GM12875 (cell line): ENCODE results near the gene C11orf86.

Source experiments
- H3K4me3 ChIP-seq: one replicate; pipeline ENCODE4 v1.5.1; 2011; ENCODE audit warnings: low read depth, low read length, control low read depth
- TF ChIP-seq, protein P1 (sequence below): IDR thresholded peaks from 2 replicates; pipeline ENCODE4 v1.5.1; 2011; ENCODE audit warnings: low read depth, mild to moderate bottlenecking, control low read depth, inconsistent platforms, low read length, moderate library complexity, borderline replicate concordance; ENCODE audit not compliant: insufficient read depth

The C11orf86 gene

DNA sequence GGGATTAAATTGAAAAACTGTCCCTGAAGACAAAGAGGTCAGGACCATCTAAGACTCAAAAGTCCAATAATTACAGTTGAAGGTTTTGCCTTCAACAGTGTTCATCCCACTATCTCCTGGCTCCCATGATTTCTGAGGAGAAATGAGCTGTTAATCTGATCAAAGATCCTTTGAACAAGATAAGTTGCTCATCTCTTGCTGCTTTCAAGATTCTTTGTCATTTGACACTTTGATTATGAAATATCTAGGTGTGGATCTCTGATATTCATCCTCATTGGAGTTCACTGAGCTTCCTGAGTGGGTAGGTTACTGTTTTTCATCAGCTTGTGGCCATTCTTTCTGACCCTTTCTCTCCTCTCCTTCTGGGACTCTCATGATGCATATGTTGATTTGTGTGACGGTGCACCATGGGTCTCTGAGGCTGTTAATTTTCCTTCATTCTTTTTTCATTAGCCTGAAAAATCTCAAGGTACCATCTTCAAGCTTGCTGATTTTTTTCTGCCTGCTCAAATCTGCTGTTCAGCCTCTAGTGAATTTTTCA is 37.8 kb upstream of the C11orf86 start:
- H3K4me3 ChIP-seq = no peak overlapping the region
- TF ChIP-seq, protein P1, sequence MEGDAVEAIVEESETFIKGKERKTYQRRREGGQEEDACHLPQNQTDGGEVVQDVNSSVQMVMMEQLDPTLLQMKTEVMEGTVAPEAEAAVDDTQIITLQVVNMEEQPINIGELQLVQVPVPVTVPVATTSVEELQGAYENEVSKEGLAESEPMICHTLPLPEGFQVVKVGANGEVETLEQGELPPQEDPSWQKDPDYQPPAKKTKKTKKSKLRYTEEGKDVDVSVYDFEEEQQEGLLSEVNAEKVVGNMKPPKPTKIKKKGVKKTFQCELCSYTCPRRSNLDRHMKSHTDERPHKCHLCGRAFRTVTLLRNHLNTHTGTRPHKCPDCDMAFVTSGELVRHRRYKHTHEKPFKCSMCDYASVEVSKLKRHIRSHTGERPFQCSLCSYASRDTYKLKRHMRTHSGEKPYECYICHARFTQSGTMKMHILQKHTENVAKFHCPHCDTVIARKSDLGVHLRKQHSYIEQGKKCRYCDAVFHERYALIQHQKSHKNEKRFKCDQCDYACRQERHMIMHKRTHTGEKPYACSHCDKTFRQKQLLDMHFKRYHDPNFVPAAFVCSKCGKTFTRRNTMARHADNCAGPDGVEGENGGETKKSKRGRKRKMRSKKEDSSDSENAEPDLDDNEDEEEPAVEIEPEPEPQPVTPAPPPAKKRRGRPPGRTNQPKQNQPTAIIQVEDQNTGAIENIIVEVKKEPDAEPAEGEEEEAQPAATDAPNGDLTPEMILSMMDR = no peak

DNA sequence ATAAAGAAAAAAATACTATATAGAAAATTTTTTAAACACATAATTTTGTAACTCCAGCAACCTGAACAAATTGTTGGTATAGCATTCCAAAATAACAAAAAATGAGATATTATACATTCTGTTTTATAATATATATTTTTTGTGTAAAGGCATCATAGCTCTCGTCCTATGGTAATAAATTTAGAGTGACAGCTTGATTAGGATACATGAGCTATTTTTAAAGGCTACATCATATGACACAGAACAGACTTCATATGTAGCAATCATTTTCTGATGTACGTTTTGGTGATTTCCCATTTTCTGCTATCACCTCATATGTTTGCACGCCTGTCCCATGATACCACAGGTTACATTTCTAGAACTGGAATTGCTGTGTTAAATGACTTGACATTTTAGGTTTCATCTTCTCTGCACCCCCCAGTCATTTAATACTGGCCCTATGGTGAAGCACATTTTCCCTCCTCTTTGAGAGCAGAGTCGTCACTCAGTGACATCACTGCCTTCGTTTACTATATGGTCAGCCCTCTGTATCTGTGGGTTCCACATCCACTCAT is 36.4 kb upstream of the C11orf86 start:
- TF ChIP-seq, protein P1 = no peak

DNA sequence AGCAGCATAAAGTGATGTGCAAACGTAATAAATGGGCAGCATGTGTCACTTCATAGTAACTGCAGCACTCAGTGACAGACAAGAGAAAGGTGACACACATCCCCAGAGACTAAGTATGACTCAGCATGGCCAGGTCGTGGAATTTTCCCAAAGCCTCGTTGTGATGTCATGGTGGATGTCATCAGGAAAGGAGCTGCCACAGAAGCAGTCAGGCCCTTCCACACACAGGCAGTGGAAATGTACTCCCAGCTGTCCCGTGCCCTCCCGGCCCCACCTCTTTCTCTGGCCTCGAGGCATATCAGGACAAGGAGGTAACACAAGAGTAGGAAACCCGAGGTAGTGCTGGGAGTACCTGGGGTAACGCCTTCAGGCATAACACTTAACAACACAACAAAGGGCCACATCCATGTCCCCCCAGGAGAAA is 25.0 kb upstream of the C11orf86 start:
- H3K4me3 ChIP-seq = no peak overlapping the region
- TF ChIP-seq, protein P1 = no peak

More for the DNA sequence above, 36.4 kb upstream of the C11orf86 start:
- no peak overlapping the region for H3K4me3 ChIP-seq

DNA sequence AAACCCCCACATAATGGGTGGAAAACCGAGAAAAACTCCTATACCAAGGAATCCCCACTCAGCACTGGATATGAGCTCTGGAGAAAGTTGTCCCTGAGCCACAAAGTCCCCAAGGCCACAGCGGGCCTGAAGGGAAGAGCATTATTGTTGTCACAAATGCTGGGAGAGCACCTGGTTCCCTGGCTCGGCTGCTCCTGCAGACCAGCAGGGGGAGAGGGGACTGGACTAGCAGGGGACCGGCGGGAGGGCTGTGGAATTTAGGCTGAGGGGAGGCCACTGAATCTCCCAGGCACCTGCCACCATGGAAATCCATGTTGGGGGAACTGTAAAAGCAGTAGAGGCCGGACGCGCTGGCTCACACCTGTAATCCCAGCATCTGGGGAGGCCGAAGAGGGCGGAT is 24.0 kb upstream of the C11orf86 start:
- TF ChIP-seq, protein P1 = no peak
- no peak overlapping the region for H3K4me3 ChIP-seq

DNA sequence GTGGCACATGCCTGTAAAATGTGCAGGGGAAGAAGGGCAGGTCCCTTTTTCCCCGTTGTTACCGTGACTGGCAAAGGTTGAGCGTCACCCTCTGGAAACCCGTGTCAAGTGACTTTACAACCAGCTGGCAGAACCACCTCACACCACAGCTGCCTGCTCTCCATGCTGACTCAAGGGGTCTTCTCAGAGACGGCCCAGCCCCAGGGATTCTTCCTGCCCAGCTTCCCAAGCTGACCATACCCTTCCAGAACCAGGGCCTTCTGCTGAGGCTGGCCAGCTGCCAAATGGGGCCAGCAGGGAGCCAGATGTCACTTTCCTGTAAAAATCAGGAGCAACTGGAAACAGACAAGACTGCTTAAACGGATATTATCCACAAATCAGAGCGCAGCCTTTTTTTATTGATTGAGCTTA is 23.2 kb upstream of the C11orf86 start:
- TF ChIP-seq, protein P1 = no peak
- no peak overlapping the region for H3K4me3 ChIP-seq

DNA sequence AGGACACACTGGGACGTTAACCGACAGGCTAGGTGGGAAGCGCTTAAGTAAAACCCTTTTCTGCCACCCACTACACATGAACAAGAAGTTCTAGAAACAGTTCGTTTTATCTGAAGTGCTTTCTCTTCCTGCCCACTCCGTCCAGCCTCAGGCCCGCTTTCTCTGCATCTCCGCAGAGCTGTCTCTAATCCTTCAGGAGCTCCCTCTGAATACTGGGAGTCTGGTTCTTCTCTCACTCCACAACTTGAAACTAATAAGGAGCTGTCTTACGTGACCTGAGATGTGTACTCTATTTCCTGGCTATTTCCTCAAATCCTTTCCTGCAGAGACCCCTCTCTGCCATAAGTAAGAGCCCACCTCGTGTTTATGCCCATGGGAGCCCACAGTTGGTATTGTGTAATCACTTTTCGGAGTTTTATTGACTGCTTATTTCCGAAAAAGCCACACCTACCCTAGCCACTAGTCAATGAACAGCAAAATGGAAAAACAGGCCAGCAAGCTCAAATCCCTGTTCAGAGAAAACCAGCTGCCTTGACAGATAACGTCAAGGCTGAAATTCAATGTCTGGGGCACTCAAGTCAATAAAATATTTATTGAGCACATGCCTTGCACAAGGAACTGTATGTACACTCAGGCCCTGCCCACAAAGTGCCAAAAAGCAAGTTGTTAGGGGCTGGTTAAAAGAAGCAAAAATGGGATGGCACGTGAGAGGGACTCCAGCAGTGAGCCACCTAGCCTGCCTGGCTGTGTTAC is 21.8 kb upstream of the C11orf86 start:
- H3K4me3 ChIP-seq = no peak overlapping the region
- TF ChIP-seq, protein P1 = no peak
